Fibroblast of peridontal ligament (primary cell): ENCODE data around the gene TM9SF4.

Source experiments
- DNase-seq: peaks from one replicate; pipeline ENCODE4 v3.0.0-alpha.2; 2010; ENCODE audit errors: extremely low read depth

TM9SF4 gene

DNA sequence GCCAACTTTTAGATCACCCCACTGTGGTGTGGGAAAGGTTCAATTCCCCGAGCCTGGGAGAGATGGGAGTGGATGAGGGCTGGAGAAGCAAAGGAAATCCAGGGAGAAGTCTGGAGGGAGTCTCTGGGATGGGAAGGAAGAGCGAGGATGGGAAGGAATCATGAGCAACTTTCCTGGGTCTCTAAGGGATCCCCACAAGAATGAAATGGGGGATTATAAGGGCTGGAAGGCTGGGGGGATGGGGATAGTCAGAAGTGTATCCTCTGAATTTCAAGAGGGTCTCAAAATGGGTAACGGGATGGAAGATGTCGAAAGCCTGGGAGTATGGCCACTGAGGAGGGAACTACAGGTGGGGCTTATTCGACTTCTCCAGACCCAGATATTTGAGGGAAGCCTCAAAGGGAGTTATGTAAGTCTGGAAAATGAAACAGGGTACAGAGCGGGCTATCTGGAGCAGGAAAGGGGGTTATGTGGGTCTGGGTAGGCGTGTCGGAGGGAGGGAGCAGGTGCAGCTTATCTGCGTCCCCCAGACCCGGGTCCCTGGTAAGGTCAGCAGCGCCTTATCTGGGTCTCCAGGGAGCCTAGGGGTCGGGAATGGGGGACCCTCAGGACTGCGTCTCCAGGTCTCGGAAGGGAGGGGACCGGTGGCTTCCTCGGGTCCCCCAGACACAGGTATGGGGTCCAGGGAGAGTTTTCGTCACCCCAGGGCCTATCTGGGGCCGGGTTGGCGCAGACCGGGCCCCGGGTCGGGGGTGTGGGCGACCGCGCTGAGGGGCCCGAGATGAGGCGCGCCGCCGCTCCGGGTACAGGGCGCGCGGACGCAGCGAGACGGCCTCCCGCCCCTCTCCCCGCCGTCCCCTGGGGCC is 97.5 kb downstream of the TM9SF4 start:
- no peak for DNase-seq

DNA sequence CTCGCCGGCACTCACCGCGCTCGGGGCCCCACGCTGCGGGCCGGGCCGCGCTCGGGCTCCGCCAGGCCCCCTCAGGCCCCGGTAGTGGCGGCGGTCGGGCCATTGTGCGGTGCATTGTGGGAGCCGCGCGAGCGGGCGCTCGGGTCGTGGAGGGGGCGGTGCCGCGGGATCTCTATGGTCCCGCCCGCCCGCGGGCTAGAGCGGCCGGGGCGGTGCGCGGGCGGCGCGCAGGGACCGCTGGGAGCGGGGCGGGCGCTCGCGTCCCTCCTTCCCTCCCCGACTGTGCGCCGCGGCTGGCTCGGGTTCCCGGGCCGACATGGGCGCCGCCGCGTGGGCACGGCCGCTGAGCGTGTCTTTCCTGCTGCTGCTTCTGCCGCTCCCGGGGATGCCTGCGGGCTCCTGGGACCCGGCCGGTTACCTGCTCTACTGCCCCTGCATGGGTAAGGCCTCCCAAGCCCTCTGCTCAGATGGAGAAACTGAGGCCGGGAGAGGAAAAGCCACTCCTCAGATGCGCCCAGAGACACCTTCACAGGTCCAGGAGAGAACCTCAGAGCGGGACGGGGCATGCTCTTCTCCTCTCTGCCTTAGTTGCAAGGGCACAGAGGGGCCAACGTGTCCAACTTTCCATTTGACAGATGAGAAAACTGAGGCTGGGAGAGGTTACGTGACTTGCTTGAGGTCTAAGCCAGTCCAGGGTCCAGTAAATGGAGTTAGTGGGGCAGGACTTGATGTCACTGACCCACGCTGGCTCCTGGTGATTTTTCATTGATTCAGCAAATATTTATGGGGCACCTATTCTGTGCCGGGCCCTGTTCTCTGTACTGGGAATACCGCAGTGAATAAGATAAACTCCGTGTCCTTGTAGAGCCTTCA is 98.3 kb downstream of the TM9SF4 start, which contains the start of the genes PLAGL2 and POFUT1:
TSS of gene PLAGL2 (minus strand) at position 118 of the 873 bp plus-strand sequence. CDS start 5,565 bp downstream, outside the sequence.
TSS of gene POFUT1 (plus strand) at position 255 of the 873 bp plus-strand sequence. CDS start at position 317, 62 bp downstream.
- peak; percentile 75 for DNase-seq

DNA sequence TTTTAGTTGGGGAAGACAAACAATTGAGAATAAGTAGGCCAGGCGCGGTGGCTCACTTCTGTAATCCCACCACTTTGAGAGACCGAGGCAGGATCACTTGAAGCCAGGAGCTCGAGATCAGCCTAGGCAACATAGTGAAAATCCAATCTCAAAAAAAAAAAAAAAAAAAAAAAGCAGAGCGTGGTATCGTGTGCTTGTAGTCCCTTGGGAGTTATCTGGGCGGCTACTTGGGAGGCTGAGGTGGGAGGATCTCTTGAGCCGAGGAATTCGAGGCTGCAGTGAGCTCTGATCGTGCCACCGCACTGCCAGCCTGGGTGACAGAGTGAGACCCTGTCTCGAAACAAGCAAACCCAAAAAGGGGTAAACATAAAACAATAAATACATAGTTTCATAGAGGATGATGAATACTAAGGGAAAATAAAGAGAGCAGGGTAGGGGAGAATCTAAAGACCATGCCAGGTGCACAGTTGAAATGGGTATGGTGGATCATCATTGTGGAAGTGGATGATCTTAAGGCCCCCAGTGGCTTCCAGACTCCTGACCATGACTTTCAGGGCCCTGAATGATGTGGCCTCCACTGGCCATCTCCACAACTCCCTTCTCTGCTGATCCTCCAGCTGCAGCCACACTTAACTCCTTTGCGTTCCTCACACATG is 99.1 kb downstream of the TM9SF4 start:
- DNase-seq, result no peak

DNA sequence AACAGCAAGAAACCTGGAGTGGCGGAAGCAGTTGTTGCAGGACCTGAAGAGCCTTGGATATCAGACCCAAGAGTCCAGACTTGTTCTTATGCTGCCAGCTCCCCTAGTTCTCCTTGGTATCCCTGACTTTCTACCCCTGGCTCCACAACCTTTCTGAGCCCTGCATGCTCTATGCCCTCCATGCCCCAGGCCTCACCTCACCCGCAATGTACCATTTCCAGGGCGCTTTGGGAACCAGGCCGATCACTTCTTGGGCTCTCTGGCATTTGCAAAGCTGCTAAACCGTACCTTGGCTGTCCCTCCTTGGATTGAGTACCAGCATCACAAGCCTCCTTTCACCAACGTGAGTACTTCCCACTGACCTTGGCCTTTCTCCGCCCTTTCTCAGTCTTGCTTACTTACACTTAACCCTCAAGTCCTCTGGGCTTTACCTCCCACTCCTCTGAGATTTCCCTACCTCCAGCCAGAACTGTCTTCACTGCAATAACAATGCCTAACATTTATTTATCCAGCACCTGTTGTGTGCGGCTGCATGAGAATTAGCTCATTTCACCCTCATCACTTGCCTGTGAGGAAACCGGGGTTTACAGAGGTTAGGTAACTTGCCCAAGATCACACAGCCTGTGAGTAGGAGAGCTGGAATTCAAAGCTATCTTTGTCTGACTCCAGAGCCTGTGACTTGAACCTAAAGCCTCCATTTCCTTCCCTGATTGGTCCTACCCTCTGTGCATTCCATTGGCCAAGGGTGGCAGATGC is 100.5 kb downstream of the TM9SF4 start:
- DNase-seq, result no peak

DNA sequence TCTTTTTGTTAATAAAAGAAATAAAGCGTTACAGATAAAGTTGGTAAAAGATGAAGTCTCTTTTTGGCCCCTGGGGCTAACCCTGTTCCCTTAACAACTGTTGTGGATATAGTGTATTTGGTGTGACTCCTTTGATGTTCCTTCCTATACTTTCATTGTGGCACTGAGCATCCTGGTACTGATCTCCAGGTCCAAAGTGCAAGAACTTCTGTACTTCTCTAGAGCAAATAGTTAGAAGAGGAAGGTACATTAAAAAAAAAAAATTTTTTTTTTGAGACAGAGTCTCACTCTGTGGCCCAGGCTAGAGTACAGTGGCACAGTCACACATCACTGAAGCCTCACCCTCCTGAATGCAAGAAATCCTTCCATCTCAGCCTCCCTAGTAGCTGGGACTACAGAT is 104.4 kb downstream of the TM9SF4 start:
- DNase-seq, result no peak

DNA sequence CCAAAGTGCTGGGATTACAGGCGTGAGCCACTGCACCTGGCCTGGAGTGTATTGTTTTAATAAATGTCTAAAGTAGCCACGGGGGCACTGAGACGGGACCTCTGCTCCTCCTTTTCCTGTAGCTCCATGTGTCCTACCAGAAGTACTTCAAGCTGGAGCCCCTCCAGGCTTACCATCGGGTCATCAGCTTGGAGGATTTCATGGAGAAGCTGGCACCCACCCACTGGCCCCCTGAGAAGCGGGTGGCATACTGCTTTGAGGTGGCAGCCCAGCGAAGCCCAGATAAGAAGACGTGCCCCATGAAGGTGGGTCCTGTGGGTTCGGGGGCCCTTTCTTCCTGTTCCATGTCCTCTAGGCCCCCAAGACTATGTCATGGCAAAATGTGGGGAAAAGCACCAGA is 105.6 kb downstream of the TM9SF4 start:
- DNase-seq, result no peak

DNA sequence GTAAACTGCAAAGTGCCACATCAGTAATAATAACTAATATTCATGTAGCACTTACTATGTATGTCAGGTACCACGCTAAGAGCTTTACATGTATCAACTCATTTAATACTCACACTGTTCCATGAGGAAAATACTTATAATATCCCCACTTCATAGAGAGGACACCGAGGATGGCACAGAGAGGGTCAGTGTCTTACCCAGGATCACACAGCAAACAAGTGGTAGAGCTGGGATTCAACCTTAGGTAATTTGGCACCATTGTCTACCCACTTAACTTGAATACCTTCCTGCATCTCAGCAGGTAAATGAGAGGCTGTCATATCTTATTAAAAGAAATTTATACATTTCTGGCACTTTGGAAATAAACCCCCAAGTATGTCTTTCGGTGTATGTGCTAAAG is 106.2 kb downstream of the TM9SF4 start:
- DNase-seq, result no peak

DNA sequence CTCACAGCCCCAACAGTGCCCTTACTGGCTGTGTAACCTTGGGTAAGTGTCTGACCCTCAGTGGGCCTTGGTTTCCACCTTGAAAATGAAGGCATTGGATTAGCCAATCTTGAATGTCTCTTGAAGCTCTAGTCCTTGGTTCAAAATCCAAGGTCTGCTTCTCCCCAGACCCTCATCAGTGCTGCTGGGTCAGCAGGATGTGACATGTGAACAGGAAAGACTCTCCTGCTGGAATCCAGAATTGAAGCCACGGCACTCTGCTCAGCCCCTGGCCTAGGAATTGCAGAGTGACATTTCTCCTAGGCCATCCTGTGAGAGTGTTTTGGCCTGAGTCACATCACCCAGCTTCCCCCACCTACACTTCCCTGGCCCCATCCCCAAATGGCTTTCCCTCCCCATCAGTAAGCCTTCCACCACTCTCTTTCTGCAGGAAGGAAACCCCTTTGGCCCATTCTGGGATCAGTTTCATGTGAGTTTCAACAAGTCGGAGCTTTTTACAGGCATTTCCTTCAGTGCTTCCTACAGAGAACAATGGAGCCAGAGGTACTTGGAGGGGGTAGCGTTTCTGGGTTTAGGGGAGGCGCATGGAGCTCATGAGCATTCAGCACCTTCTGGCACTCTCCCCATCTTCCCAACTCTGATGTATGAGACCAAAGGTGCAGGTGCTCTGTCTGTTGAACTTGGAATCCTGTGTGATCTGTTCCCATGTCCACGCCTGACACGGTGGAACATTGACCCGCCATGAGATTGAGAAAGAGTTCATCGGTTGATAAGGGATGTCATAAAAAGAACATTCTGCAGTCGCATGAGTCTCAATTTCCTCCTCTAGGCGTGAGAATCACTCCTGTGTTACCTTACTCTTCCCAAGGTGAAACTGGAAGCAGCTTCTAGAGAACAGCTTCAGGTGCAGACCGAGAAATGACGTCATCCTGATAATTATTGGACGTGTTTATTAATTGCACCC is 106.9 kb downstream of the TM9SF4 start:
- DNase-seq, result no peak
